Astrocyte (in vitro differentiated cells and primary cell): Measurements from ENCODE around the gene TAS2R7.

Experiments
- CTCF ChIP-seq: IDR thresholded peaks from 2 replicates; pipeline ENCODE4 v1.5.1; 2011; ENCODE audit warnings: low read depth, mild to moderate bottlenecking, inconsistent platforms, low read length, moderate library complexity; ENCODE audit not compliant: insufficient read depth
- EZH2 ChIP-seq: IDR thresholded peaks from 2 replicates; pipeline ENCODE4 v1.6.1; 2012; ENCODE audit warnings: mild to moderate bottlenecking, low read length, inconsistent platforms; ENCODE audit not compliant: insufficient read depth

GRCh38 chr12:10849425-10849878 lies 47.0 kb upstream of the TAS2R7 start, which contains the start of gene PRR4:
- TF ChIP-seq CTCF = no peak
- TF ChIP-seq EZH2 = no peak
